NCI-H2107 treated with DMSO at 0.1 percent for 48 hours (cell line): ENCODE data around the gene DNAH14.
"Not testable (repeated sequence)": the region's sequence is repeated elsewhere in the genome, so short reads cannot be mapped to it uniquely, and the experiment has no call there.

ENCODE experiments used
- DNase-seq: peaks from one replicate; lab custom pipeline; 2025; ENCODE audit not compliant: unreplicated experiment; lab: John Stamatoyannopoulos, UW

The DNAH14 gene

GRCh38 chr1:225143001-225143400 lies 213.5 kb downstream of the DNAH14 start:
- no peak for DNase-seq

- no peak for DNase-seq
Measured at GRCh38 chr1:225146478-225146877, 217.0 kb downstream of the DNAH14 start.

GRCh38 chr1:225147791-225148190 lies 218.3 kb downstream of the DNAH14 start:
- DNase-seq: not testable (repeated sequence)

GRCh38 chr1:225152061-225152460 lies 222.6 kb downstream of the DNAH14 start:
- DNase-seq: no peak

- no peak for DNase-seq
Measured at GRCh38 chr1:225155555-225155954, 226.1 kb downstream of the DNAH14 start.

GRCh38 chr1:225156254-225156653 lies 226.8 kb downstream of the DNAH14 start:
- DNase-seq: no peak

GRCh38 chr1:225158291-225158690 lies 228.8 kb downstream of the DNAH14 start:
- DNase-seq: no peak

- DNase-seq: no peak
Measured at GRCh38 chr1:225159793-225160192, 230.3 kb downstream of the DNAH14 start.

GRCh38 chr1:225177409-225177808 lies 247.9 kb downstream of the DNAH14 start:
- not testable (repeated sequence) for DNase-seq

GRCh38 chr1:225179686-225180085 lies 250.2 kb downstream of the DNAH14 start:
- DNase-seq: no peak

- DNase-seq: no peak
Measured at GRCh38 chr1:225182716-225183115, 253.2 kb downstream of the DNAH14 start.

- no peak for DNase-seq
Measured at GRCh38 chr1:225191199-225191753, 261.8 kb downstream of the DNAH14 start.

GRCh38 chr1:225201447-225201846 lies 272.0 kb downstream of the DNAH14 start:
- DNase-seq: no peak

GRCh38 chr1:225207791-225208190 lies 278.3 kb downstream of the DNAH14 start:
- DNase-seq: no peak

GRCh38 chr1:225209153-225209552 lies 279.7 kb downstream of the DNAH14 start:
- no peak for DNase-seq

GRCh38 chr1:225210180-225210579 lies 280.7 kb downstream of the DNAH14 start:
- DNase-seq: not testable (repeated sequence)

- DNase-seq: not testable (repeated sequence)
Measured at GRCh38 chr1:225211694-225212442, 282.4 kb downstream of the DNAH14 start.

GRCh38 chr1:225224287-225224686 lies 294.8 kb downstream of the DNAH14 start:
- DNase-seq: no peak

GRCh38 chr1:225225681-225226080 lies 296.2 kb downstream of the DNAH14 start:
- no peak for DNase-seq

- DNase-seq: no peak
Measured at GRCh38 chr1:225228871-225229303, 299.4 kb downstream of the DNAH14 start.

- DNase-seq: not testable (repeated sequence)
Measured at GRCh38 chr1:225229429-225229828, 300.0 kb downstream of the DNAH14 start.

GRCh38 chr1:225230483-225230882 lies 301.0 kb downstream of the DNAH14 start:
- no peak for DNase-seq

- not testable (repeated sequence) for DNase-seq
Measured at GRCh38 chr1:225232930-225233329, 303.5 kb downstream of the DNAH14 start.
